ENCODE data around the gene ARL15.

GRCh38 chr5:54230936-54231685 lies 79.3 kb downstream of the ARL15 start:
- TF ChIP-seq CTCF (IDR thresholded peaks at IDR 0.05): no peak
- no peak for TF ChIP-seq EZH2 (IDR thresholded peaks at IDR 0.05; ENCODE audit: borderline replicate concordance, insufficient read depth, low read depth, low read length, poor library complexity, severe bottlenecking)

Data from B cell (primary cell).